GM18499 (cell line): ENCODE data around the gene ZNF496.

Experiments used
- ATAC-seq: cut with Tn5 transposase; IDR thresholded peaks from one replicate; pipeline ENCODE4 v1.9.1; 2021; ENCODE audit warnings: moderate number of reproducible peaks; ENCODE audit not compliant: insufficient read depth, unreplicated experiment

The ZNF496 gene

GRCh38 chr1:247331172-247331524 lies 519 bp downstream of the ZNF496 start:
- ATAC-seq, result peak; percentile 42

- ATAC-seq, result peak; percentile 2
These were observed 1.0 kb downstream of the ZNF496 start for GRCh38 chr1:247330548-247331171.

- ATAC-seq, result no peak
These were observed 2.5 kb downstream of the ZNF496 start for GRCh38 chr1:247329097-247329617.

- ATAC-seq, result no peak
These were observed 3.4 kb downstream of the ZNF496 start for GRCh38 chr1:247328311-247328710.

GRCh38 chr1:247326411-247327130 lies 5.1 kb downstream of the ZNF496 start:
- ATAC-seq, result no peak

GRCh38 chr1:247324923-247325322 lies 6.7 kb downstream of the ZNF496 start:
- ATAC-seq, result no peak

- no peak for ATAC-seq
These were observed 7.4 kb downstream of the ZNF496 start for GRCh38 chr1:247324204-247324787.

- ATAC-seq, result no peak
These were observed 8.6 kb downstream of the ZNF496 start for GRCh38 chr1:247322849-247323586.

GRCh38 chr1:247322442-247322841 lies 9.2 kb downstream of the ZNF496 start:
- no peak for ATAC-seq

GRCh38 chr1:247317702-247318101 lies 14.0 kb downstream of the ZNF496 start:
- no peak for ATAC-seq

- ATAC-seq, result no peak
These were observed 15.0 kb downstream of the ZNF496 start for GRCh38 chr1:247316590-247317197.

GRCh38 chr1:247304031-247304430 lies 27.6 kb downstream of the ZNF496 start:
- no peak for ATAC-seq

- ATAC-seq, result no peak
These were observed 28.5 kb downstream of the ZNF496 start for GRCh38 chr1:247303216-247303615.

GRCh38 chr1:247301176-247301540 lies 30.5 kb downstream of the ZNF496 start:
- no peak for ATAC-seq

GRCh38 chr1:247300491-247301175 lies 31.0 kb downstream of the ZNF496 start:
- ATAC-seq, result no peak

GRCh38 chr1:247299723-247300381 lies 31.8 kb downstream of the ZNF496 start:
- no peak for ATAC-seq

GRCh38 chr1:247298701-247299100 lies 33.0 kb downstream of the ZNF496 start:
- ATAC-seq, result no peak

- no peak for ATAC-seq
These were observed 33.6 kb downstream of the ZNF496 start for GRCh38 chr1:247298124-247298481.

- no peak for ATAC-seq
These were observed 34.2 kb downstream of the ZNF496 start for GRCh38 chr1:247297263-247298123.
